CD14-positive monocyte (primary cell): ENCODE results near the gene ANKRD2. TPM values are rescaled to one million over a fixed set of nuclear protein-coding genes. Genes with fewer than 3 reads are reported as not detected.

Experiments used
- DNase-seq, 3 donors: peaks; one replicate each; pipeline ENCODE4 v3.0.0-alpha.2; 2011 to 2022
- H2AFZ ChIP-seq: 2 replicates; pipeline ENCODE4 v1.6.0; 2012; ENCODE audit warnings: mild to moderate bottlenecking, low read depth, low read length, inconsistent platforms; ENCODE audit not compliant: insufficient read depth, poor library complexity, severe bottlenecking
- H3K27ac ChIP-seq, 2 donors: 1 replicate in 1 of 2; 2 replicates in 1 of 2; pipeline ENCODE4 v1.5.1; 2012 to 2013; ENCODE audit warnings: low read length in 2 of 2, control low read depth in 1 of 2, inconsistent platforms in 1 of 2, low read depth in 1 of 2, mild to moderate bottlenecking in 1 of 2
- H3K27me3 ChIP-seq, 2 donors: one replicate each; pipeline versions ENCODE4 v1.6.0 to v1.6.1; 2011 to 2013; ENCODE audit warnings: low read length in 2 of 2; ENCODE audit not compliant: control insufficient read depth in 2 of 2, insufficient read depth in 2 of 2
- H3K36me3 ChIP-seq, 2 donors: replicated peaks in 1 of 2; 1 replicate in 1 of 2; 2 replicates in 1 of 2; pipeline versions ENCODE4 v1.5.1 to v1.6.1; 2012 to 2013; ENCODE audit warnings: low read length in 2 of 2, control low read depth in 1 of 2, inconsistent platforms in 1 of 2, mild to moderate bottlenecking in 1 of 2; ENCODE audit not compliant: insufficient read depth in 2 of 2, control insufficient read depth in 1 of 2
- H3K4me1 ChIP-seq, 2 donors: 1 replicate in 1 of 2; 2 replicates in 1 of 2; pipeline versions ENCODE4 v1.5.1 to v1.6.1; 2012 to 2013; ENCODE audit warnings: low read length in 2 of 2, control low read depth in 1 of 2, inconsistent platforms in 1 of 2, mild to moderate bottlenecking in 1 of 2, moderate library complexity in 1 of 2; ENCODE audit not compliant: insufficient read depth in 2 of 2, control insufficient read depth in 1 of 2
- H3K4me2 ChIP-seq: replicated peaks from 2 replicates; pipeline ENCODE3; 2012; ENCODE audit warnings: low read length, moderate library complexity, mild to moderate bottlenecking; ENCODE audit not compliant: poor library complexity, severe bottlenecking; ENCODE audit errors: extremely low read depth
- H3K4me3 ChIP-seq, 3 experiments: fragments of 200-600 bp in 1 of 3; sonication (generic) in 1 of 3; replicated peaks in 1 of 3; 1 replicate in 2 of 3; 2 replicates in 1 of 3; pipeline ENCODE4 v1.5.1; 2011 to 2013; ENCODE audit warnings: low read length in 3 of 3, mild to moderate bottlenecking in 3 of 3, control low read depth in 2 of 3, low read depth in 2 of 3, inconsistent platforms in 1 of 3, moderate library complexity in 1 of 3
- H3K79me2 ChIP-seq: 2 replicates; pipeline ENCODE4 v1.6.0; 2012; ENCODE audit warnings: mild to moderate bottlenecking, control low read depth, inconsistent platforms, low read length, moderate library complexity; ENCODE audit not compliant: insufficient read depth
- H3K9ac ChIP-seq: 2 replicates; pipeline ENCODE4 v1.6.0; 2017; ENCODE audit warnings: low read length, mild to moderate bottlenecking; ENCODE audit not compliant: insufficient read depth, poor library complexity, severe bottlenecking
- H3K9me3 ChIP-seq, 2 donors: replicated peaks in 1 of 2; 1 replicate in 1 of 2; 2 replicates in 1 of 2; pipeline versions ENCODE4 v1.5.1 to v1.6.1; 2012 to 2013; ENCODE audit warnings: low read length in 2 of 2, control low read depth in 1 of 2; ENCODE audit not compliant: control insufficient read depth in 1 of 2, insufficient read depth in 1 of 2
- H4K20me1 ChIP-seq: 2 replicates; pipeline ENCODE4 v1.6.0; 2012; ENCODE audit warnings: mild to moderate bottlenecking, low read length, control low read depth, moderate library complexity; ENCODE audit not compliant: insufficient read depth
- H3K27ac Mint-ChIP-seq, 7 donors: one replicate each; pipeline ENCODE4 v1.8.0; 2020; ENCODE audit warnings: mild to moderate bottlenecking in 7 of 7, mixed read lengths in 7 of 7, moderate library complexity in 6 of 7, inconsistent platforms in 2 of 7
- H3K27me3 Mint-ChIP-seq, 3 donors: one replicate each; pipeline ENCODE4 v1.8.0; 2021 to 2022; ENCODE audit warnings: low read depth in 3 of 3, mild to moderate bottlenecking in 3 of 3, mixed read lengths in 3 of 3, moderate library complexity in 3 of 3, inconsistent platforms in 1 of 3
- H3K36me3 Mint-ChIP-seq, 2 donors: one replicate each; pipeline ENCODE4 v1.8.0; 2020; ENCODE audit warnings: mixed read lengths in 2 of 2, inconsistent platforms in 1 of 2, mild to moderate bottlenecking in 1 of 2
- H3K4me1 Mint-ChIP-seq: one replicate; pipeline ENCODE4 v1.8.0; 2020; ENCODE audit warnings: mild to moderate bottlenecking, mixed read lengths
- H3K4me3 Mint-ChIP-seq, 2 donors: one replicate each; pipeline ENCODE4 v1.8.0; 2020; ENCODE audit warnings: mild to moderate bottlenecking in 2 of 2, mixed read lengths in 2 of 2, moderate library complexity in 1 of 2
- H3K9me3 Mint-ChIP-seq, 7 donors: one replicate each; pipeline ENCODE4 v1.8.0; 2020 to 2022; ENCODE audit warnings: mixed read lengths in 7 of 7, mild to moderate bottlenecking in 6 of 7, moderate library complexity in 6 of 7, inconsistent platforms in 2 of 7
- CTCF ChIP-seq: fragments of 200-600 bp; IDR thresholded peaks from one replicate; pipeline ENCODE4 v1.8.0; 2022; ENCODE audit warnings: antibody characterized with exemption, mild to moderate bottlenecking
- WGBS: methylation state at CpG from one replicate; pipeline ENCODE4 v1.1.5; 2013; ENCODE audit warnings: missing lambda C conversion rate; ENCODE audit not compliant: insufficient coverage; 5-methylcytosine and 5-hydroxymethylcytosine counted together
- intact Hi-C, 2 donors: fragments of 100-400 bp; cut with micrococcal nuclease; formaldehyde crosslinking; loops; one replicate each; pipeline versions ENCODE4 v1.15.0 to v1.15.1; 2023
- polyA plus RNA-seq, 3 donors: library from polyadenylated mRNA; depleted of rRNA in 1 of 3; unstranded in 2 of 3; stranded (reverse) in 1 of 3; fragments of 300-500 nt in 2 of 3; fragments of >200 nt in 1 of 3; fragmentation: Illumina TruSeq in 2 of 3; gene quantifications; 1 replicate in 2 of 3; 2 replicates in 1 of 3; pipeline ENCODE4 v1.2.3, GENCODE V29; 2012 to 2021

Gene ANKRD2
- polyA plus RNA-seq, 3 donors: not detected

- intact Hi-C loops: loop anchor here in 1 of 2 donors (10.0 kb wide), 2 partner anchors 95 to 165 kb away; partner anchors contain the start of gene ZFYVE27
- H3K4me1 Mint-ChIP-seq: no peaks in the 10 kb centered on the region
- Histone ChIP-seq H3K27ac (no peak overlapping the region), H3K4me2 (no peak overlapping the region), H3K27me3 (no peaks in the 10 kb centered on the region), H3K9me3 (no peaks in the 10 kb centered on the region), H3K9ac (no peak overlapping the region), H3K4me1 (no peaks in the 10 kb centered on the region), H4K20me1 (peaks cover 4% of the 10 kb centered on the region), H2AFZ (no peak overlapping the region), H3K36me3 (peaks cover 28 to 44% of the 10 kb centered on the region in 2 donors), H3K4me3 (no peak overlapping the region), H3K79me2 (no peaks in the 10 kb centered on the region)
- peaks cover 0 to 2% (median 0%) of the 10 kb centered on the region in 3 donors for H3K27me3 Mint-ChIP-seq
- H3K27ac Mint-ChIP-seq: no peak overlapping the region
- H3K4me3 Mint-ChIP-seq: no peak overlapping the region
- 98% methylated on average over 28 of the region's 33 CpGs for WGBS
- TF ChIP-seq CTCF: no peak
- H3K9me3 Mint-ChIP-seq: no peaks in the 10 kb centered on the region
- H3K36me3 Mint-ChIP-seq: peaks cover 27 to 39% of the 10 kb centered on the region in 2 donors
- no peak for DNase-seq
These were observed 2.3 kb upstream of the ANKRD2 start for GRCh38 chr10:97570146-97570788.

GRCh38 chr10:97570789-97571471 is 1.6 kb upstream of the ANKRD2 start:
- intact Hi-C loops: loop anchor here in 1 of 2 donors (10.0 kb wide), 2 partner anchors 94 to 164 kb away; partner anchors contain the start of gene ZFYVE27
- DNase-seq: no peak
- Histone ChIP-seq H3K9ac (no peak overlapping the region), H3K36me3 (peaks cover 28 to 44% of the 10 kb centered on the region in 2 donors), H2AFZ (no peak overlapping the region), H3K79me2 (no peaks in the 10 kb centered on the region), H3K27ac (no peak overlapping the region), H4K20me1 (peaks cover 4% of the 10 kb centered on the region), H3K4me3 (no peak overlapping the region), H3K4me2 (no peak overlapping the region), H3K4me1 (no peaks in the 10 kb centered on the region), H3K9me3 (no peaks in the 10 kb centered on the region), H3K27me3 (no peaks in the 10 kb centered on the region)
- H3K9me3 Mint-ChIP-seq: no peaks in the 10 kb centered on the region
- no peak for TF ChIP-seq CTCF
- H3K4me3 Mint-ChIP-seq: no peak overlapping the region
- H3K27ac Mint-ChIP-seq: peak overlapping the region in 1 of 7 donors; percentile 27
- no peaks in the 10 kb centered on the region for H3K4me1 Mint-ChIP-seq
- 97% methylated on average over 4 of the region's 5 CpGs for WGBS
- H3K27me3 Mint-ChIP-seq: peaks cover 0 to 2% (median 0%) of the 10 kb centered on the region in 3 donors
- H3K36me3 Mint-ChIP-seq: peaks cover 27 to 39% of the 10 kb centered on the region in 2 donors
